HG03108 (cell line): ENCODE data around the gene IQGAP1.
"Not testable (repeated sequence)": the region's sequence is repeated elsewhere in the genome, so short reads cannot be mapped to it uniquely, and the experiment has no call there.

Experiments
- ATAC-seq: cut with Tn5 transposase; IDR thresholded peaks from one replicate; pipeline ENCODE4 v1.9.1; 2021; ENCODE audit warnings: moderate library complexity; ENCODE audit not compliant: unreplicated experiment

IQGAP1 gene

GRCh38 chr15:90387534-90388461 lies at the start of gene IQGAP1:
IQGAP1 (plus strand) TSS chr15:90388242; CDS start chr15:90388342, 100 bp downstream.
- peak; percentile 89 for ATAC-seq

GRCh38 chr15:90338532-90338931 lies 49.5 kb upstream of the IQGAP1 start:
- no peak for ATAC-seq

- no peak for ATAC-seq
Observed at GRCh38 chr15:90340345-90340744, 47.7 kb upstream of the IQGAP1 start.

GRCh38 chr15:90343302-90343790 lies 44.7 kb upstream of the IQGAP1 start:
- ATAC-seq = no peak

GRCh38 chr15:90344662-90345061 lies 43.4 kb upstream of the IQGAP1 start:
- no peak for ATAC-seq

GRCh38 chr15:90345857-90346256 lies 42.2 kb upstream of the IQGAP1 start:
- no peak for ATAC-seq

- ATAC-seq = not testable (repeated sequence)
Observed at GRCh38 chr15:90347431-90348065, 40.5 kb upstream of the IQGAP1 start.

- no peak for ATAC-seq
Observed at GRCh38 chr15:90348456-90348855, 39.6 kb upstream of the IQGAP1 start.

GRCh38 chr15:90349072-90349471 lies 39.0 kb upstream of the IQGAP1 start:
- ATAC-seq = no peak

- ATAC-seq = no peak
Observed at GRCh38 chr15:90349821-90350220, 38.2 kb upstream of the IQGAP1 start.

GRCh38 chr15:90351479-90352106 lies 36.4 kb upstream of the IQGAP1 start:
- ATAC-seq = no peak

- peak; percentile 100 for ATAC-seq
Observed at GRCh38 chr15:90352107-90352893, 35.7 kb upstream of the IQGAP1 start, which contains the start of gene ZNF774. ZNF774 (plus strand) TSS chr15:90352284; CDS start chr15:90354661, 2,377 bp downstream.

- no peak for ATAC-seq
Observed at GRCh38 chr15:90354986-90355385, 33.1 kb upstream of the IQGAP1 start.

- ATAC-seq = no peak
Observed at GRCh38 chr15:90358124-90359033, 29.7 kb upstream of the IQGAP1 start.

- ATAC-seq = no peak
Observed at GRCh38 chr15:90360746-90361145, 27.3 kb upstream of the IQGAP1 start.

- ATAC-seq = no peak
Observed at GRCh38 chr15:90362936-90363212, 25.2 kb upstream of the IQGAP1 start.

- no peak for ATAC-seq
Observed at GRCh38 chr15:90364251-90364650, 23.8 kb upstream of the IQGAP1 start.

- no peak for ATAC-seq
Observed at GRCh38 chr15:90365414-90366055, 22.5 kb upstream of the IQGAP1 start.

- no peak for ATAC-seq
Observed at GRCh38 chr15:90367576-90367975, 20.5 kb upstream of the IQGAP1 start.
